Mesenchymal stem cell (in vitro differentiated cells and primary cell): ENCODE data around the gene MORF4L2.

Source experiments
- DNase-seq: peaks from one replicate; pipeline ENCODE4 v3.0.0-alpha.2; 2013
- H2AFZ ChIP-seq: one replicate; pipeline ENCODE4 v1.6.1; 2013; ENCODE audit warnings: low read depth, mild to moderate bottlenecking, control low read depth, inconsistent platforms, low read length, moderate library complexity
- H2AK5ac ChIP-seq: 2 replicates; pipeline ENCODE4 v1.6.1; 2013; ENCODE audit warnings: low read length, moderate library complexity, mild to moderate bottlenecking, inconsistent platforms; ENCODE audit not compliant: severe bottlenecking
- H2BK120ac ChIP-seq: one replicate; pipeline ENCODE4 v1.6.1; 2013; ENCODE audit warnings: low read depth, mild to moderate bottlenecking, inconsistent platforms, low read length, moderate library complexity
- H2BK12ac ChIP-seq, 2 experiments: one replicate each; pipeline ENCODE4 v1.6.1; 2013; ENCODE audit warnings: inconsistent platforms in 2 of 2, low read length in 2 of 2, mild to moderate bottlenecking in 2 of 2, moderate library complexity in 2 of 2, control low read depth in 1 of 2
- H2BK15ac ChIP-seq: one replicate; pipeline ENCODE4 v1.6.1; 2013; ENCODE audit warnings: mild to moderate bottlenecking, low read depth, inconsistent platforms; ENCODE audit not compliant: poor library complexity, severe bottlenecking
- H2BK5ac ChIP-seq: 2 replicates; pipeline ENCODE4 v1.6.1; 2013; ENCODE audit warnings: low read depth, mild to moderate bottlenecking, low read length, control low read depth, inconsistent platforms; ENCODE audit not compliant: poor library complexity, severe bottlenecking
- H3K14ac ChIP-seq, 2 experiments: one replicate each; pipeline ENCODE4 v1.6.1; 2013; ENCODE audit warnings: inconsistent platforms in 2 of 2, low read length in 2 of 2, control low read depth in 1 of 2, mild to moderate bottlenecking in 1 of 2, moderate library complexity in 1 of 2
- H3K18ac ChIP-seq, 2 experiments: one replicate each; pipeline ENCODE4 v1.6.1; 2013; ENCODE audit warnings: inconsistent platforms in 2 of 2, low read length in 2 of 2, control low read depth in 1 of 2, low read depth in 1 of 2, mild to moderate bottlenecking in 1 of 2
- H3K23ac ChIP-seq, 2 experiments: one replicate each; pipeline ENCODE4 v1.6.1; 2013; ENCODE audit warnings: inconsistent platforms in 2 of 2, low read length in 2 of 2, mild to moderate bottlenecking in 2 of 2, moderate library complexity in 2 of 2, control low read depth in 1 of 2
- H3K27ac ChIP-seq: 2 replicates; pipeline ENCODE4 v1.5.1; 2013; ENCODE audit warnings: mild to moderate bottlenecking, moderate library complexity, low read length, control low read depth, inconsistent platforms; ENCODE audit not compliant: poor library complexity, severe bottlenecking
- H3K27me3 ChIP-seq, 2 experiments: 2 replicates each; pipeline versions ENCODE4 v1.6.1 to v1.7.0; 2013; ENCODE audit warnings: low read length in 2 of 2, mild to moderate bottlenecking in 2 of 2, moderate library complexity in 2 of 2, control low read depth in 1 of 2, inconsistent platforms in 1 of 2; ENCODE audit not compliant: control insufficient read depth in 1 of 2, insufficient read depth in 1 of 2
- H3K36me3 ChIP-seq, 2 experiments: 2 replicates each; pipeline versions ENCODE4 v1.6.1 to v1.7.0; 2013; ENCODE audit warnings: low read length in 2 of 2, control low read depth in 1 of 2, inconsistent platforms in 1 of 2, low read depth in 1 of 2, mild to moderate bottlenecking in 1 of 2; ENCODE audit not compliant: insufficient read depth in 2 of 2, control insufficient read depth in 1 of 2
- H3K4ac ChIP-seq, 2 experiments: one replicate each; pipeline ENCODE4 v1.6.1; 2013; ENCODE audit warnings: inconsistent platforms in 2 of 2, low read length in 2 of 2, mild to moderate bottlenecking in 2 of 2, moderate library complexity in 2 of 2, control low read depth in 1 of 2, low read depth in 1 of 2
- H3K4me1 ChIP-seq: 2 replicates; pipeline ENCODE4 v1.6.1; 2013; ENCODE audit warnings: low read depth, low read length, control low read depth; ENCODE audit not compliant: control insufficient read depth, insufficient read depth
- H3K4me2 ChIP-seq: 2 replicates; pipeline ENCODE4 v1.6.1; 2013; ENCODE audit warnings: low read length, mild to moderate bottlenecking, inconsistent platforms; ENCODE audit not compliant: poor library complexity, severe bottlenecking
- H3K4me3 ChIP-seq, 2 experiments: 2 replicates each; pipeline versions ENCODE4 v1.5.1 to v1.7.0; 2013; ENCODE audit warnings: low read length in 2 of 2, mild to moderate bottlenecking in 2 of 2, control low read depth in 1 of 2, low read depth in 1 of 2; ENCODE audit not compliant: insufficient read depth in 1 of 2
- H3K79me1 ChIP-seq: replicated peaks from 2 replicates; pipeline ENCODE4 v1.6.1; 2013; ENCODE audit warnings: mild to moderate bottlenecking, control low read depth, low read length, inconsistent platforms; ENCODE audit not compliant: poor library complexity, severe bottlenecking
- H3K9ac ChIP-seq: 2 replicates; pipeline ENCODE4 v1.7.0; 2013; ENCODE audit warnings: mild to moderate bottlenecking, low read length, moderate library complexity
- H3K9me3 ChIP-seq: 2 replicates; pipeline ENCODE4 v1.7.0; 2013; ENCODE audit warnings: mild to moderate bottlenecking, low read length; ENCODE audit not compliant: control insufficient read depth
- H4K8ac ChIP-seq: one replicate; pipeline ENCODE4 v1.6.1; 2013; ENCODE audit warnings: inconsistent platforms, mild to moderate bottlenecking, low read length, moderate library complexity
- H4K91ac ChIP-seq: one replicate; pipeline ENCODE4 v1.6.1; 2013; ENCODE audit warnings: mild to moderate bottlenecking, low read length, inconsistent platforms
- WGBS: methylation state at CpG from one replicate; pipeline ENCODE4 v1.1.7; 2013; ENCODE audit warnings: mixed read lengths; 5-methylcytosine and 5-hydroxymethylcytosine counted together

MORF4L2 gene

DNA sequence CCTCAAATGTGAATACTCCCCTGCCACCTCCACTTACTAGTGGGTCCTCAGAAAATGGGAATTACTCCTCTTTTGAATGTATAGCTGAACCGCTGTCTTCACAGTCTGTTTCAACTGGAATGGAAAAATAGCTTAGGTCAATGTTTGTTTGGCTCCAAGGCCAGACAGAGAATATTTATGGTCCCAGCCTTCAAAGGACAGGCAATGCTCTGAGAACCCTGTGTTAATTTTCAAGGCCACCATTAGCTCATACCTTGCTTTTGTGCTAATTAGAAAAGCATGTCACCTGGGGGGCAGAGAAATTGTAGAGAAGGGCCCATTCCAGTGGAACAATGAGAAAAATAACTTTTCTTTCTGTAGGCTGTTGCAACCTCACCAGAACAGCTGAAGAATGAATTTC, 4.6 kb upstream of the MORF4L2 start:
- Histone ChIP-seq H2AK5ac (no peak overlapping the region), H3K4me2 (no peak overlapping the region), H3K4me1 (no peaks in the 10 kb centered on the region), H2AFZ (no peak overlapping the region), H2BK12ac (no peak overlapping the region), H3K18ac (no peak overlapping the region), H3K36me3 (no peaks in the 10 kb centered on the region), H3K79me1 (no peaks in the 10 kb centered on the region), H2BK120ac (no peak overlapping the region), H3K9me3 (no peaks in the 10 kb centered on the region), H3K14ac (no peak overlapping the region), H3K4ac (no peak overlapping the region), H2BK15ac (no peak overlapping the region), H4K91ac (no peak overlapping the region), H3K27ac (no peak overlapping the region), H3K23ac (no peak overlapping the region), H3K9ac (no peak overlapping the region), H4K8ac (no peak overlapping the region), H3K4me3 (no peak overlapping the region), H3K27me3 (peaks cover 0 to 20% of the 10 kb centered on the region in 2 experiments), H2BK5ac (no peak overlapping the region)
- WGBS = 100% methylated on average over 1 of the region's 1 CpG
- DNase-seq = no peak

DNA sequence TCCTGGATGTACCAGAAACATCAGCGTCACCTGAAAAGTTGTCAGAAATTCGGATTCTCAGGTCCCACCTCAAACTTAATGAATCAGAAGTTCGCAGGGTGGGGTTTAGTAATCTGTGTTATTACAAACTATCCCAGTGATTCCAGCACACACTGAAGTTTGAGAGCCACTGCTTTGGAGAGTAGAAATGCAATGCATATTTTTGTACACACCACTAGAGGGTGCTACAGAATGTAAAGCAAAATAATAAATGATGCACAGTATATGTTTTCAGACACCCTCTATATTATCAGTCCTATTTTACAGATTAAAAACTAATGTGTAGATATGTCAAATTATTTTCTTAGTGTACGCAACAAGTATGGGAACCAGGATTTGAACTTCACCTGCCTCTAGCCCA, 2.4 kb upstream of the MORF4L2 start:
- no peak overlapping the region for H2BK15ac ChIP-seq
- H3K4me1 ChIP-seq = no peaks in the 10 kb centered on the region
- no peak overlapping the region for H2AK5ac ChIP-seq

DNA sequence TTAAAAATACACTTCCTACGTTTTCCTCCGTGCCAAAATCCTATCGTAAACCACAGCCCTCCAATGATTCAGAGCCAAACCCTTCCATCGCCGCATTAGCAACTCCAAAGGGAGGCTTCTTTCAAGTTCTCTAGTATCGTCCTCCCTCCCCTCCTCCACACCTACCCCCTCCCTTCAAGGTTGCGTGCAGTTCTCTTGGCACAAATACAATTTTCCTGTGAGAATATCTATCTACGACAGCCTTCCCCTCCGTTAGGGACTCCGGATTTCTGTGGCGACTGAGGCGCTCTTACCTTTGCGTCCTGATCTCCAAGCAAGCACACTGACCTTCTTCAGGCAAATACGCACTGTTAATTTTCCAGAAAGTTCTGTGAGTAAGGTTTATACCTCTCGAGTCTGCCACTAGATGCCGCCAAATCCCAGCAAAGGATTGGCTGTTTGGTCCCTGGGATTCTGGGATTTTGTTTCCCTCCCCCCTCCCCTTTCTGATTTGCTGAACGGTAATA, 1.2 kb upstream of the MORF4L2 start:
- no peak overlapping the region for H3K14ac ChIP-seq
- H4K91ac ChIP-seq = peak overlapping the region; percentile 83
- no peak overlapping the region for H2AFZ ChIP-seq
- H2BK120ac ChIP-seq = peak overlapping the region; percentile 49
- H3K27me3 ChIP-seq = no peaks in the 10 kb centered on the region
- H3K4me2 ChIP-seq = peak overlapping the region; percentile 54
- H3K36me3 ChIP-seq = peaks cover 0 to 22% of the 10 kb centered on the region in 2 experiments
- peak; percentile 85 for DNase-seq
- H3K9ac ChIP-seq = peak overlapping the region; percentile 98
- H2AK5ac ChIP-seq = no peak overlapping the region
- H2BK12ac ChIP-seq = no peak overlapping the region
- H3K18ac ChIP-seq = peak overlapping the region; percentile 80 to 89
- WGBS = 0% methylated on average over 16 of the region's 17 CpGs
- H3K4ac ChIP-seq = peak overlapping the region in 1 of 2 experiments; percentile 95
- no peaks in the 10 kb centered on the region for H3K9me3 ChIP-seq
- H2BK15ac ChIP-seq = no peak overlapping the region
- H4K8ac ChIP-seq = peak overlapping the region; percentile 80
- H3K4me3 ChIP-seq = peak overlapping the region; percentile 66 to 83
- no peak overlapping the region for H3K23ac ChIP-seq
- H3K4me1 ChIP-seq = no peaks in the 10 kb centered on the region
- peak overlapping the region; percentile 66 for H2BK5ac ChIP-seq
- H3K79me1 ChIP-seq = no peaks in the 10 kb centered on the region
- H3K27ac ChIP-seq = peak overlapping the region; percentile 99

More for the DNA sequence above, 2.4 kb upstream of the MORF4L2 start:
- Histone ChIP-seq H3K14ac (no peak overlapping the region), H3K18ac (no peak overlapping the region), H3K4me3 (no peak overlapping the region), H4K8ac (no peak overlapping the region), H4K91ac (no peak overlapping the region), H3K23ac (no peak overlapping the region), H2AFZ (no peak overlapping the region), H3K36me3 (peaks cover 0 to 12% of the 10 kb centered on the region in 2 experiments), H2BK5ac (no peak overlapping the region), H3K79me1 (no peaks in the 10 kb centered on the region), H3K27ac (no peak overlapping the region), H3K4ac (no peak overlapping the region), H3K4me2 (no peak overlapping the region), H2BK120ac (no peak overlapping the region), H3K27me3 (peaks cover 0 to 6% of the 10 kb centered on the region in 2 experiments), H3K9me3 (no peaks in the 10 kb centered on the region), H2BK12ac (no peak overlapping the region), H3K9ac (peak overlapping the region; percentile 98)
- WGBS = 83% methylated on average over 1 of the region's 4 CpGs
- DNase-seq = peak; percentile 49

GRCh38 chrX:103687073-103687695, 685 bp upstream of the MORF4L2 start:
- Histone ChIP-seq H3K4me2 (peak overlapping the region; percentile 54), H2BK15ac (peak overlapping the region; percentile 96), H2AFZ (peak overlapping the region; percentile 77), H2BK12ac (no peak overlapping the region), H3K27me3 (no peaks in the 10 kb centered on the region), H3K18ac (peak overlapping the region; percentile 98), H3K4ac (peak overlapping the region in 1 of 2 experiments; percentile 80), H3K4me1 (no peaks in the 10 kb centered on the region), H3K9ac (peak overlapping the region; percentile 98), H4K8ac (peak overlapping the region; percentile 93), H3K27ac (peak overlapping the region; percentile 100), H2BK120ac (peak overlapping the region; percentile 49), H3K4me3 (peak overlapping the region; percentile 66 to 83), H3K79me1 (no peaks in the 10 kb centered on the region), H2AK5ac (no peak overlapping the region), H3K23ac (peak overlapping the region in 1 of 2 experiments; percentile 69), H2BK5ac (peak overlapping the region; percentile 66), H3K14ac (peak overlapping the region in 1 of 2 experiments; percentile 98), H3K9me3 (no peaks in the 10 kb centered on the region), H4K91ac (peak overlapping the region; percentile 96), H3K36me3 (peaks cover 0 to 28% of the 10 kb centered on the region in 2 experiments)
- WGBS = 0% methylated on average over 31 of the region's 40 CpGs
- no peak for DNase-seq
